Gastrocnemius medialis (tissue), 4 donors: Measurements from ENCODE around the gene ACTA1. TPM values are rescaled to one million over a fixed set of nuclear protein-coding genes. Genes with fewer than 3 reads are reported as not detected.

Experiments used
- ATAC-seq, 2 donors: fragments of 150-250 bp; one replicate each; pipeline ENCODE4 v1.9.1; 2016
- DNase-seq, 2 donors: peaks; one replicate each; pipeline ENCODE4 v3.0.0-alpha.2; 2019
- H3K27ac ChIP-seq, 4 donors: fragments of 200-600 bp; sonication (generic); 1 replicate in 1 of 4; 2 replicates in 3 of 4; pipeline ENCODE4 v1.5.1; 2016 to 2018; ENCODE audit warnings: mild to moderate bottlenecking in 2 of 4, moderate library complexity in 1 of 4
- H3K27me3 ChIP-seq, 3 donors: fragments of 200-600 bp; sonication (generic) in 2 of 3; 1 replicate in 1 of 3; 2 replicates in 2 of 3; pipeline versions ENCODE4 v1.5.1 to v1.6.0; 2016 to 2019; ENCODE audit warnings: mild to moderate bottlenecking in 1 of 3, moderate library complexity in 1 of 3
- H3K36me3 ChIP-seq, 2 donors: fragments of 200-600 bp; sonication (generic) in 1 of 2; one replicate each; pipeline ENCODE4 v1.5.1; 2017 to 2018
- H3K4me1 ChIP-seq, 2 donors: fragments of 200-600 bp; sonication (generic) in 1 of 2; one replicate each; pipeline ENCODE4 v1.5.1; 2016 to 2017; ENCODE audit warnings: mild to moderate bottlenecking in 2 of 2
- H3K4me3 ChIP-seq, 4 donors: fragments of 200-600 bp; sonication (generic) in 3 of 4; 1 replicate in 1 of 4; 2 replicates in 3 of 4; pipeline ENCODE4 v1.5.1; 2016 to 2019; ENCODE audit warnings: mild to moderate bottlenecking in 2 of 4
- H3K9me3 ChIP-seq, 3 donors: fragments of 200-600 bp; sonication (generic) in 2 of 3; 1 replicate in 1 of 3; 2 replicates in 2 of 3; pipeline ENCODE4 v1.5.1; 2016 to 2019
- POLR2A ChIP-seq, 2 donors: fragments of 450-650 bp; IDR thresholded peaks; one replicate each; pipeline ENCODE4 v1.6.1; 2017; ENCODE audit warnings: antibody characterized with exemption in 2 of 2, mild to moderate bottlenecking in 2 of 2, moderate library complexity in 2 of 2
- in situ Hi-C, 4 donors: fragments of 200-750 bp; cut with MboI; loops; one replicate each; pipeline versions ENCODE4 v1.15.0 to v1.8.0; 2017; ENCODE audit warnings: low sequenced_read_pairs in 4 of 4
- intact Hi-C: fragments of 100-400 bp; cut with DNase I; formaldehyde crosslinking; loops from one replicate; pipeline ENCODE4 v1.15.1; 2023; ENCODE audit warnings: low total_unique reads
- total RNA-seq, 4 donors: library from RNA; depleted of rRNA; stranded (reverse); fragments of >200 nt; gene quantifications; one replicate each; pipeline versions ENCODE4 v1.1.0 to v1.2.3, GENCODE V29; 2016
- TF ChIP-seq, protein P1 (sequence below), 5 experiments: fragments of 450-650 bp in 3 of 5; fragments of 200-600 bp in 2 of 5; sonication (generic) in 2 of 5; IDR thresholded peaks in 4 of 5; conservative IDR thresholded peaks in 1 of 5; 1 replicate in 4 of 5; 2 replicates in 1 of 5; pipeline ENCODE4 v1.5.1; 2016 to 2019; ENCODE audit warnings: antibody characterized with exemption in 5 of 5, mild to moderate bottlenecking in 3 of 5, moderate library complexity in 3 of 5

The ACTA1 gene
- total RNA-seq, 4 donors from 2014 or later, result 2,912 to 35,934 (median 16,282) TPM

DNA sequence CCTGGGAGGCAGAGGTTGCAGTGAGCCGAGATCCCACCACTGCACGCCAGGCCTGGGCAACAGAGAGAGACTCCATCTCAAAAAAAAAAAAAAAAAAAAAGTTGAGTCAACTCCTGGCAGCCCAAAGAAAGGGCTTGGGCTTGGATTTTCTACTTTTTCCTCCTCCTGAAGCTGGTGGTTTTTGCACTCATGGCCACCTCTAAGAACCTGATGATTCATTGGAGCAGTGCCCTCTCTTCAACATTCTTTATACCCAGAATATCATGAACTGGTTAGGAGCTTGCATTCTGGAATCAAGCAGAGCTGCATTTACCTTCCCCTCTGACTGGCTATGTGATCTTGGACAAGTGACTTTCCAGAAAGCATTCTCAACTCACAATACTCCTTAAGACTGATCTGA, 3.5 kb upstream of the ACTA1 start:
- peaks cover 56 to 63% of the 10 kb centered on the region in 2 donors for H3K4me1 ChIP-seq
- no peaks in the 10 kb centered on the region for H3K27me3 ChIP-seq
- TF ChIP-seq, protein P1, sequence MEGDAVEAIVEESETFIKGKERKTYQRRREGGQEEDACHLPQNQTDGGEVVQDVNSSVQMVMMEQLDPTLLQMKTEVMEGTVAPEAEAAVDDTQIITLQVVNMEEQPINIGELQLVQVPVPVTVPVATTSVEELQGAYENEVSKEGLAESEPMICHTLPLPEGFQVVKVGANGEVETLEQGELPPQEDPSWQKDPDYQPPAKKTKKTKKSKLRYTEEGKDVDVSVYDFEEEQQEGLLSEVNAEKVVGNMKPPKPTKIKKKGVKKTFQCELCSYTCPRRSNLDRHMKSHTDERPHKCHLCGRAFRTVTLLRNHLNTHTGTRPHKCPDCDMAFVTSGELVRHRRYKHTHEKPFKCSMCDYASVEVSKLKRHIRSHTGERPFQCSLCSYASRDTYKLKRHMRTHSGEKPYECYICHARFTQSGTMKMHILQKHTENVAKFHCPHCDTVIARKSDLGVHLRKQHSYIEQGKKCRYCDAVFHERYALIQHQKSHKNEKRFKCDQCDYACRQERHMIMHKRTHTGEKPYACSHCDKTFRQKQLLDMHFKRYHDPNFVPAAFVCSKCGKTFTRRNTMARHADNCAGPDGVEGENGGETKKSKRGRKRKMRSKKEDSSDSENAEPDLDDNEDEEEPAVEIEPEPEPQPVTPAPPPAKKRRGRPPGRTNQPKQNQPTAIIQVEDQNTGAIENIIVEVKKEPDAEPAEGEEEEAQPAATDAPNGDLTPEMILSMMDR (IDR thresholded peaks at IDR 0.05 in 4 of 5, conservative IDR thresholded peaks at IDR 0.05 in 1 of 5), result no peak
- TF ChIP-seq POLR2A (IDR thresholded peaks at IDR 0.05), result no peak
- in situ Hi-C loops (no loop called here), intact Hi-C loops (no loop called here)
- no peak overlapping the region for H3K4me3 ChIP-seq
- H3K36me3 ChIP-seq, result no peaks in the 10 kb centered on the region
- H3K27ac ChIP-seq, result peak overlapping the region; percentile 82 to 93 (median 90)
- no peak for DNase-seq
- H3K9me3 ChIP-seq, result no peaks in the 10 kb centered on the region
- ATAC-seq, result no peak

DNA sequence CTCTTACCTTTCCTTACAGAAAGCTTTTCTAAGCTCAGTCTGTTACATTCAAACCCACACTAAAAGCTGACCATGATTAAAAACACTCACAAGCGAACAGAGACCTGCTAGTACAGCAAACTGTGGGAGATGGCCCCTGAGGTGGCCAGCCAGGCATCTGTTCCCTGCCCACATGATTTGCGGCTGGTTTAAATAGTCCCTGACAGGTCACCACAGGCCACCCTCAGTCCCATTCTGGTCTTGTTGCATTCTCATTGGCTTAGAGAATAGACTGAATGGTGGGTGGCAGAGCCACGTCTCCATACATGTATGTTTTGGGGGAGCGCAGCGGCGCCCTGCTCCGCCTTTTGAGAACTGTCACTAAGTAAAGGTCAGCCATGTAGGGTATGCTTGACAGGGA, 2.3 kb upstream of the ACTA1 start:
- Histone ChIP-seq H3K27ac (peak overlapping the region; percentile 82 to 93 (median 90)), H3K4me3 (no peak overlapping the region), H3K9me3 (no peaks in the 10 kb centered on the region), H3K4me1 (peaks cover 49 to 64% of the 10 kb centered on the region in 2 donors), H3K27me3 (peaks cover 0 to 11% (median 0%) of the 10 kb centered on the region in 3 donors), H3K36me3 (no peaks in the 10 kb centered on the region)
- intact Hi-C loops, result no loop called here
- in situ Hi-C loops, result no loop called here
- TF ChIP-seq, protein P1 (IDR thresholded peaks at IDR 0.05 in 4 of 5, conservative IDR thresholded peaks at IDR 0.05 in 1 of 5), result no peak
- TF ChIP-seq POLR2A (IDR thresholded peaks at IDR 0.05), result peak; percentile 25 to 37
- peak; percentile 38 to 41 for ATAC-seq
- DNase-seq, result peak; percentile 37 to 68

DNA sequence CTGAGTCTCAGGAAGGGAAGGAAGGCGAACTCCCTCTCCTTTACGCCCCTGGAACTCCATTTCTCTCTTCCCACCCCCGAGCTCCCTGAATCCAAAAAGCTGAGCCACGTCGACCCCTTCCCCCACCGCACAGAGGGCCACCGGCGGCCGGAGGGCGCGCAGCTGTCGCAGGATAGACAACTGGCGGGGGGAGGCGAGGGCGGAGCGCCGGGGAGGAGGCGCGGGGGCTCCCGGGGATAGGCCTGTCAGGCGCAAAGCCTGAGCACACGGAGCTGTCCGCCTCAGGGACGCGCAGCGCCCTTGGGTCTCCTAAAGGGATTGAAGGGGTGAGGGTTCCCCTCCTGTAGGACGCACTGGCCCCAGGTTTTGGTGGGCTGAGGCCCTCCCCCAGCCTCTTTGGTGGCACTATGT, 752 bp upstream of the ACTA1 start:
- ATAC-seq (peak; percentile 43 to 51), DNase-seq (peak in 1 of 2 donors; percentile 80)
- H3K9me3 ChIP-seq, result no peaks in the 10 kb centered on the region
- peak overlapping the region; percentile 23 to 40 (median 37) for H3K4me3 ChIP-seq
- TF ChIP-seq, protein P1 (IDR thresholded peaks at IDR 0.05 in 4 of 5, conservative IDR thresholded peaks at IDR 0.05 in 1 of 5), result no peak
- peak; percentile 62 to 65 for TF ChIP-seq POLR2A (IDR thresholded peaks at IDR 0.05)
- peak overlapping the region; percentile 82 to 93 (median 90) for H3K27ac ChIP-seq
- peaks cover 47 to 60% of the 10 kb centered on the region in 2 donors for H3K4me1 ChIP-seq
- peaks cover 0 to 16% (median 0%) of the 10 kb centered on the region in 3 donors for H3K27me3 ChIP-seq
- in situ Hi-C loops (no loop called here), intact Hi-C loops (loop anchor here (1.0 to 5.0 kb wide), 3 partner anchors 23 to 162 kb away; partner anchors contain the start of gene RAB4A)
- no peaks in the 10 kb centered on the region for H3K36me3 ChIP-seq

DNA sequence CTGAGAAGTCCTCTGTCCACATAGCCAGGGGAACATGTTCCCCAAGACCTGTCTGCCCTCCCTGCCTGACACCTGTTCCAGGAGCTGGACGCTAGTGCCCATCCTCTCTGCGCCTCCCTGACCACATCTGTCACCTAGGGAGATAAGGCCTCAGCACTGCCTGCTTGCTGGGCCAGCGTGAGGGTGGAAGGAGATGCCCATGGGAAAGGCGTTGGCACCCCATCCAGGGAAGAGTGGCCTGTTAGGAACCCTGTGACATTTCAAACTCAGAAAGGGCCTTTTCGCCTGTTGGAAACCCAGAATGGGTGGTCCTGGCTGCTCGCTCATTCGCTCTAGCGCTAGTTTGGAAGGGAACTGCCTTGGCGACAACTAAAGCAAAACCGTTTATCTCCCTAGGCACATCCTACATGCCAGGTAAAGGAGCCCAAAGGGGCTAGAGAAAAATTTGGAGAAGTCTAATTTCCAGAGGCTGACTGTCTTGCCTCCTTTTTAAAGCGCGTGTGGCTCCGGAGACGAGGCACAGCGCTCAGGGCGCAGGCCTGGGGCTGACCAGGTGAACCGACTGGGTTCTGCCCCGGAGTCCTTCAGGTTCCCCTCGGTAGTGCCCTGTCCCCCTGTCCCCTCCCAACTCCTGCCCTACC, 410 bp downstream of the ACTA1 start:
- H3K4me3 ChIP-seq, result peak overlapping the region in 3 of 4 donors; percentile 35 to 40 (median 39)
- in situ Hi-C loops (no loop called here), intact Hi-C loops (loop anchor here (1.0 to 5.0 kb wide), 2 partner anchors 22 to 161 kb away; partner anchors contain the start of gene RAB4A)
- peak overlapping the region; percentile 82 to 93 (median 90) for H3K27ac ChIP-seq
- TF ChIP-seq POLR2A (IDR thresholded peaks at IDR 0.05), result no peak
- TF ChIP-seq, protein P1 (IDR thresholded peaks at IDR 0.05 in 4 of 5, conservative IDR thresholded peaks at IDR 0.05 in 1 of 5), result peak in 1 of 5 experiments; percentile 15
- H3K9me3 ChIP-seq, result no peaks in the 10 kb centered on the region
- peaks cover 47 to 60% of the 10 kb centered on the region in 2 donors for H3K4me1 ChIP-seq
- H3K36me3 ChIP-seq, result no peaks in the 10 kb centered on the region
- peak; percentile 6 to 17 for ATAC-seq
- H3K27me3 ChIP-seq, result peaks cover 0 to 16% (median 0%) of the 10 kb centered on the region in 3 donors
- DNase-seq, result peak in 1 of 2 donors; percentile 39
